B cell (primary cell): ENCODE data around the gene POMGNT1. TPM values are rescaled to one million over a fixed set of nuclear protein-coding genes. Genes with fewer than 3 reads are reported as not detected.

Experiments
- ATAC-seq: fragments of 200-7000 bp; cut with Tn5 transposase; one replicate; pipeline ENCODE4 v1.10.0; 2021; ENCODE audit warnings: low read depth, mild to moderate bottlenecking, moderate number of reproducible peaks, moderate library complexity
- CTCF ChIA-PET: fragments of 350-600 bp; sonication (Branson Sonifier 250); formaldehyde crosslinking; loops from one replicate; lab custom pipeline; 2021; ENCODE audit warnings: antibody characterized with exemption, inconsistent platforms; lab: Charles Lee
- POLR2A ChIA-PET: fragments of 350-600 bp; sonication (Branson Sonifier 250); formaldehyde crosslinking; loops from one replicate; lab custom pipeline; 2021; ENCODE audit warnings: antibody characterized with exemption; lab: Charles Lee
- DNase-seq: peaks from one replicate; pipeline ENCODE4 v3.0.0; 2013
- H2AFZ ChIP-seq: 2 replicates; pipeline ENCODE4 v1.6.1; 2012; ENCODE audit warnings: mild to moderate bottlenecking, low read depth, low read length; ENCODE audit not compliant: insufficient read depth, poor library complexity, severe bottlenecking
- H3K27ac ChIP-seq, 2 donors: 1 replicate in 1 of 2; 2 replicates in 1 of 2; pipeline ENCODE4 v1.5.1; 2012 to 2013; ENCODE audit warnings: low read length in 2 of 2, mild to moderate bottlenecking in 2 of 2, moderate library complexity in 1 of 2
- H3K27me3 ChIP-seq, 4 experiments: fragments of 200-600 bp in 1 of 4; sonication (generic) in 1 of 4; replicated peaks in 1 of 4; 1 replicate in 2 of 4; 2 replicates in 2 of 4; pipeline versions ENCODE4 v1.6.1 to v1.7.0; 2013 to 2016; ENCODE audit warnings: low read length in 3 of 4, mild to moderate bottlenecking in 2 of 4, mixed read lengths in 1 of 4, moderate library complexity in 1 of 4; ENCODE audit not compliant: insufficient read depth in 4 of 4, control insufficient read depth in 3 of 4; ENCODE audit errors: control extremely low read depth in 1 of 4
- H3K36me3 ChIP-seq, 2 experiments: replicated peaks in 1 of 2; 1 replicate in 1 of 2; 2 replicates in 1 of 2; pipeline versions ENCODE4 v1.6.1 to v1.7.1; 2013; ENCODE audit warnings: low read length in 1 of 2; ENCODE audit not compliant: insufficient read depth in 2 of 2, control insufficient read depth in 1 of 2; ENCODE audit errors: control extremely low read depth in 1 of 2, extremely low read depth in 1 of 2
- H3K4me1 ChIP-seq, 2 donors: fragments of 200-600 bp in 1 of 2; sonication (generic) in 1 of 2; 1 replicate in 1 of 2; 2 replicates in 1 of 2; pipeline versions ENCODE4 v1.5.1 to v1.6.1; 2013 to 2017; ENCODE audit warnings: low read length in 2 of 2; ENCODE audit not compliant: control insufficient read depth in 2 of 2, insufficient read depth in 2 of 2
- H3K4me2 ChIP-seq: replicated peaks from 2 replicates; pipeline ENCODE3; 2012; ENCODE audit warnings: mild to moderate bottlenecking, low read depth, low read length; ENCODE audit not compliant: poor library complexity, severe bottlenecking
- H3K4me3 ChIP-seq, 5 experiments: fragments of 200-600 bp in 1 of 5; sonication (generic) in 1 of 5; 1 replicate in 3 of 5; 2 replicates in 2 of 5; pipeline versions ENCODE4 v1.5.1 to v1.7.0; 2011 to 2016; ENCODE audit warnings: low read length in 4 of 5, mild to moderate bottlenecking in 4 of 5, low read depth in 2 of 5, control low read depth in 1 of 5, moderate library complexity in 1 of 5; ENCODE audit not compliant: insufficient read depth in 1 of 5; ENCODE audit errors: control extremely low read depth in 1 of 5, extremely low read depth in 1 of 5
- H3K79me2 ChIP-seq: fragments of 200-600 bp; sonication (generic); one replicate; pipeline ENCODE4 v1.6.0; 2016; ENCODE audit warnings: low read length; ENCODE audit not compliant: control insufficient read depth, insufficient read depth
- H3K9ac ChIP-seq: fragments of 200-600 bp; sonication (generic); 2 replicates; pipeline ENCODE4 v1.6.1; 2017; ENCODE audit warnings: mild to moderate bottlenecking, low read length, moderate library complexity
- H3K9me3 ChIP-seq, 3 donors: one replicate each; pipeline versions ENCODE4 v1.6.1 to v1.7.1; 2013; ENCODE audit warnings: low read length in 2 of 3; ENCODE audit not compliant: control insufficient read depth in 2 of 3, insufficient read depth in 1 of 3; ENCODE audit errors: control extremely low read depth in 1 of 3
- H4K20me1 ChIP-seq: 2 replicates; pipeline ENCODE4 v1.6.0; 2012; ENCODE audit warnings: mild to moderate bottlenecking, low read length; ENCODE audit not compliant: insufficient read depth, control insufficient read depth, poor library complexity, severe bottlenecking
- H3K27ac Mint-ChIP-seq: one replicate; pipeline ENCODE4 v1.8.0; 2021; ENCODE audit warnings: mixed read lengths
- H3K27me3 Mint-ChIP-seq: one replicate; pipeline ENCODE4 v1.8.0; 2021; ENCODE audit warnings: mixed read lengths
- H3K4me1 Mint-ChIP-seq: one replicate; pipeline ENCODE4 v1.8.0; 2021; ENCODE audit warnings: mixed read lengths
- H3K4me3 Mint-ChIP-seq: one replicate; pipeline ENCODE4 v1.8.0; 2021; ENCODE audit warnings: mixed read lengths
- H3K9me3 Mint-ChIP-seq: one replicate; pipeline ENCODE4 v1.8.0; 2022; ENCODE audit warnings: mixed read lengths; ENCODE audit not compliant: insufficient read depth
- EZH2 ChIP-seq: IDR thresholded peaks from 2 replicates; pipeline ENCODE4 v1.6.1; 2012; ENCODE audit warnings: borderline replicate concordance, low read depth, mild to moderate bottlenecking, moderate library complexity, low read length; ENCODE audit not compliant: insufficient read depth, poor library complexity, severe bottlenecking
- WGBS: methylation state at CpG from one replicate; pipeline ENCODE4 v1.1.5; 2013; ENCODE audit warnings: missing lambda C conversion rate; ENCODE audit not compliant: insufficient coverage; 5-methylcytosine and 5-hydroxymethylcytosine counted together
- intact Hi-C: fragments of 100-400 bp; cut with micrococcal nuclease; formaldehyde crosslinking; loops from one replicate; pipeline ENCODE4 v1.10.0; 2022
- polyA plus RNA-seq: library from polyadenylated mRNA; depleted of rRNA; stranded (reverse); fragments of >200 nt; gene quantifications from 2 replicates; pipeline ENCODE4 v1.2.3, GENCODE V29; 2012
- total RNA-seq, 2 donors: library from RNA; stranded (reverse); fragments of 120-200 nt in 1 of 2; gene quantifications; 1 replicate in 1 of 2; 2 replicates in 1 of 2; pipeline versions ENCODE4 v1.2.3 to v1.2.4, GENCODE V29; 2013 to 2022
- TF ChIP-seq, protein P1 (sequence below): fragments of 200-600 bp; IDR thresholded peaks from one replicate; pipeline ENCODE4 v1.8.0; 2022; ENCODE audit warnings: antibody characterized with exemption, mild to moderate bottlenecking

Gene POMGNT1
- total and polyA plus RNA-seq, 2 donors (not counting 1 experiment from before 2014, with no cell fraction given): 32.6 to 51.0 TPM

DNA sequence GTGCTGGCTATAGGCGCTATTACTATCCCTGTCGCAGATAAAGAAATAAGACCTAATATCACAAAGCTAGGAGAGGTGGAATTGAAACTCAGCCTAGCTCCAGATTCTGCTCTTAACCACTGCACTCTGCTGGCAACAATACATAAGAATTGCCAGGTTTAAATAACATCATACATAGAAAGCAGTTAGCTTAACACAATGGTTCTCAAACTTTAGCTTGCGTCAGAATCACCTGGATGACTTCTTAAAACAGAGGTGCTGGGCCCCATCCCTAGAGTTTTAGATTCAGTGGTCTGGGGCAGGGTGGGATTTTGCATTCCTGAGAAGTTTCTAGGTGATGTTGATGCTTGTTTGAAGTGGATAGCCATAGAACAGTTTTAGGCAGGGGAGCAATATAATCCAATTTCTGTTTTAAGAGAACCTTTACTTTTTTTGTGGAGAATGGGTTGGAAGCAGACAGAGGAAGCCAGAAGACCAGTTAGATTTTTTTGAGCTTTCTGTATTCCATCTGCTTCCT lies 1.1 kb upstream of the POMGNT1 start:
- Histone ChIP-seq H3K4me3 (no peak overlapping the region), H3K36me3 (peaks cover 0 to 11% of the 10 kb centered on the region in 2 experiments), H3K27ac (no peak overlapping the region), H3K4me1 (peaks cover 26 to 37% of the 10 kb centered on the region in 2 donors), H4K20me1 (no peaks in the 10 kb centered on the region), H3K27me3 (peaks cover 0 to 15% (median 7%) of the 10 kb centered on the region in 4 experiments), H3K4me2 (peak overlapping the region; percentile 84), H3K79me2 (peaks cover 9% of the 10 kb centered on the region), H3K9ac (no peak overlapping the region), H2AFZ (peak overlapping the region; percentile 97), H3K9me3 (no peaks in the 10 kb centered on the region)
- H3K27ac Mint-ChIP-seq: no peak overlapping the region
- no peak for ATAC-seq
- peaks cover 36% of the 10 kb centered on the region for H3K4me1 Mint-ChIP-seq
- intact Hi-C loops: loop anchor here (2.0 to 5.0 kb wide), 2 partner anchors 104 to 512 kb away; partner anchors contain the start of genes GPBP1L1, LRRC41, TMEM69 and UQCRH
- ChIA-PET CTCF (interaction anchor here (0.6 to 1.0 kb wide), 3 partner anchors 18 to 165 kb away, joined by 3 to 4 read pairs (median 4); no protein-coding TSS in a partner anchor), POLR2A (no interaction called here)
- no peak for DNase-seq
- no peak for TF ChIP-seq EZH2
- TF ChIP-seq, protein P1, sequence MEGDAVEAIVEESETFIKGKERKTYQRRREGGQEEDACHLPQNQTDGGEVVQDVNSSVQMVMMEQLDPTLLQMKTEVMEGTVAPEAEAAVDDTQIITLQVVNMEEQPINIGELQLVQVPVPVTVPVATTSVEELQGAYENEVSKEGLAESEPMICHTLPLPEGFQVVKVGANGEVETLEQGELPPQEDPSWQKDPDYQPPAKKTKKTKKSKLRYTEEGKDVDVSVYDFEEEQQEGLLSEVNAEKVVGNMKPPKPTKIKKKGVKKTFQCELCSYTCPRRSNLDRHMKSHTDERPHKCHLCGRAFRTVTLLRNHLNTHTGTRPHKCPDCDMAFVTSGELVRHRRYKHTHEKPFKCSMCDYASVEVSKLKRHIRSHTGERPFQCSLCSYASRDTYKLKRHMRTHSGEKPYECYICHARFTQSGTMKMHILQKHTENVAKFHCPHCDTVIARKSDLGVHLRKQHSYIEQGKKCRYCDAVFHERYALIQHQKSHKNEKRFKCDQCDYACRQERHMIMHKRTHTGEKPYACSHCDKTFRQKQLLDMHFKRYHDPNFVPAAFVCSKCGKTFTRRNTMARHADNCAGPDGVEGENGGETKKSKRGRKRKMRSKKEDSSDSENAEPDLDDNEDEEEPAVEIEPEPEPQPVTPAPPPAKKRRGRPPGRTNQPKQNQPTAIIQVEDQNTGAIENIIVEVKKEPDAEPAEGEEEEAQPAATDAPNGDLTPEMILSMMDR: no peak
- H3K4me3 Mint-ChIP-seq: peak overlapping the region; percentile 75
- no peaks in the 10 kb centered on the region for H3K9me3 Mint-ChIP-seq
- no CpG with 5 or more reads among the region's 3 CpGs for WGBS
- peaks cover 6% of the 10 kb centered on the region for H3K27me3 Mint-ChIP-seq

DNA sequence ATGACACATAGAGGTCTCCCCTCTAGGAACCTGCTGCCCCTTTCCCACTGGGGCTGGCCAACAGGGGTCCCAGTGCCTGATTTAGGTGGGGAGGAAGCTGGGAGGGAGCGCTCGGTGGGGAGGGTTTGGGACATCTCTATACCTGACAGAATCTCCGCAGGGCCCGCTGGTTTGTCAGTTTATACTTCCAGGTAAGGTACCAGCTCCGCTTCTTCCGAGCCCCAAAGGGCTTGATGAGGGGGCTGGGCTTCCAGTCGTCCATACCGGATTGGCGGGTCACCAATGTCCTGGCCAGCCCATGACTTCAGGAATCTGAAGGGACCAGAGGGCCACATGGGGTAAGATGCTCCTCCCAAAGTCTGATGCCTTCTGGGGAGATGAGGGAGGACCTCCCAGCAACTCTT lies 672 bp downstream of the POMGNT1 start:
- peaks cover 0 to 26% of the 10 kb centered on the region in 2 experiments for H3K36me3 ChIP-seq
- H3K27me3 ChIP-seq: peaks cover 0 to 5% (median 2%) of the 10 kb centered on the region in 4 experiments
- intact Hi-C loops: loop anchor here (5.0 kb wide), 1 partner anchor 510 kb away; the partner anchor contains the start of genes GPBP1L1 and TMEM69
- H3K4me1 ChIP-seq: peaks cover 13 to 22% of the 10 kb centered on the region in 2 donors
- no peaks in the 10 kb centered on the region for H4K20me1 ChIP-seq
- peak overlapping the region; percentile 97 for H2AFZ ChIP-seq
- ATAC-seq (no peak), DNase-seq (no peak)
- 88% methylated on average over 9 of the region's 9 CpGs for WGBS
- Mint-ChIP-seq H3K4me3 (peak overlapping the region; percentile 88), H3K4me1 (peaks cover 21% of the 10 kb centered on the region), H3K27ac (no peak overlapping the region), H3K27me3 (peaks cover 1% of the 10 kb centered on the region), H3K9me3 (no peaks in the 10 kb centered on the region)
- peak overlapping the region; percentile 84 for H3K4me2 ChIP-seq
- H3K9me3 ChIP-seq: no peaks in the 10 kb centered on the region
- peak overlapping the region; percentile 34 to 66 for H3K27ac ChIP-seq
- TF ChIP-seq EZH2: no peak
- TF ChIP-seq, protein P1: no peak
- POLR2A ChIA-PET: no interaction called here
- peak overlapping the region; percentile 74 to 80 (median 77) for H3K4me3 ChIP-seq
- H3K9ac ChIP-seq: peak overlapping the region; percentile 79
- CTCF ChIA-PET: no interaction called here
- peaks cover 9% of the 10 kb centered on the region for H3K79me2 ChIP-seq
